ENCODE results near the gene FOCAD. TPM values are rescaled to one million over a fixed set of nuclear protein-coding genes. Genes with fewer than 3 reads are reported as not detected.

The FOCAD gene
- total and polyA plus RNA-seq, 2 of the 8 experiments (the other 6 are each of a cell fraction or from before 2014, with no cell fraction given) = 22.0 to 38.4 TPM

GRCh38 chr9:20643660-20644059 is 40.4 kb upstream of the FOCAD start:
- Histone ChIP-seq H2BK5ac (ENCODE audit: low read depth, low read length) (no peak overlapping the region), H3K4me1 (replicated peaks in 1 of 4; ENCODE audit: control insufficient read depth in 3 of 4, insufficient read depth in 4 of 4, low read length in 3 of 4) (no peaks in the 10 kb centered on the region), H3K23me2 (ENCODE audit: low read depth, low read length) (peaks cover 2% of the 10 kb centered on the region; the same call in 1 of the 2 replicates), H3K18ac (ENCODE audit: extremely low read depth, low read length) (no peak overlapping the region), H4K91ac (replicated peaks; ENCODE audit: insufficient read length, low read length) (no peak overlapping the region), H3K4ac (replicated peaks; ENCODE audit: insufficient read length, low read depth, low read length) (no peak overlapping the region), H4K5ac (ENCODE audit: insufficient read length, low read depth, low read length) (no peak overlapping the region), H3K79me2 (ENCODE audit: control insufficient read depth in 1 of 2, insufficient read depth in 2 of 2, low read length in 2 of 2) (no peaks in the 10 kb centered on the region), H3K9ac (replicated peaks in 1 of 4; ENCODE audit: extremely low read depth in 1 of 4, low read depth in 3 of 4, low read length in 3 of 4) (no peak overlapping the region), H3K27me3 (replicated peaks in 1 of 4; ENCODE audit: control insufficient read depth in 3 of 4, extremely low read depth in 1 of 4, insufficient read depth in 3 of 4, low read length in 3 of 4) (no peaks in the 10 kb centered on the region), H2AK5ac (ENCODE audit: low read depth, low read length) (no peak overlapping the region), H3K4me2 (ENCODE audit: insufficient read depth in 1 of 2, low read depth in 2 of 2, low read length in 2 of 2) (no peak overlapping the region), H3K23ac (ENCODE audit: insufficient read length) (no peak overlapping the region), H3K36me3 (ENCODE audit: control insufficient read depth in 2 of 4, insufficient read depth in 4 of 4, low read length in 3 of 4) (no peaks in the 10 kb centered on the region), H2BK120ac (replicated peaks; ENCODE audit: low read depth, low read length) (no peak overlapping the region), H3K27ac (ENCODE audit: low read depth, low read length) (no peak overlapping the region), H4K20me1 (replicated peaks in 1 of 2; ENCODE audit: control insufficient read depth in 1 of 2, insufficient read depth in 2 of 2, low read length in 2 of 2) (no peaks in the 10 kb centered on the region), H4K8ac (ENCODE audit: extremely low read depth, insufficient read depth, low read length) (no peak overlapping the region), H3K9me3 (ENCODE audit: insufficient read depth in 2 of 2, low read depth in 1 of 2, low read length in 1 of 2) (no peaks in the 10 kb centered on the region), H3K79me1 (ENCODE audit: low read depth, low read length) (no peaks in the 10 kb centered on the region), H2BK15ac (ENCODE audit: low read length) (no peak overlapping the region), H2AFZ (ENCODE audit: low read length) (no peak overlapping the region), H3K56ac (replicated peaks; ENCODE audit: insufficient read length, low read depth, low read length) (no peak overlapping the region), H2BK20ac (ENCODE audit: low read length) (no peak overlapping the region), H2BK12ac (ENCODE audit: low read depth, low read length) (no peak overlapping the region), H3K4me3 (ENCODE audit: extremely low read depth in 1 of 4, insufficient read depth in 2 of 4, low read depth in 3 of 4, low read length in 4 of 4) (no peak overlapping the region), H3K14ac (ENCODE audit: insufficient read length) (no peak overlapping the region)
- 87% methylated on average over 3 of the region's 3 CpGs; no CpG with 5 or more reads in 1 of the 2 experiments for WGBS, 2 experiments (ENCODE audit: extremely low coverage in 1 of 2, insufficient coverage in 1 of 2, insufficient read length in 1 of 2, insufficient replicate concordance in 2 of 2, low coverage in 1 of 2, low lambda C conversion rate in 2 of 2, missing lambda C conversion rate in 1 of 2)
- FAIRE-seq = no peak
- ChIA-PET CTCF (ENCODE audit: partially characterized antibody) (interaction anchor here (0.6 to 2.2 kb wide), 5 partner anchors 11 to 68 kb away, joined by 3 to 9 read pairs (median 3); no protein-coding TSS in a partner anchor), POLR2A (ENCODE audit: partially characterized antibody) (interaction anchor here (0.9 to 2.1 kb wide), 2 partner anchors 15 to 41 kb away, joined by 4 to 6 read pairs; partner anchors contain the start of gene FOCAD)
- TF ChIP-seq YY1 (IDR thresholded peaks at IDR 0.05; ENCODE audit: low read depth, low read length) = no peak
- no peak for TF ChIP-seq TAF7 (optimal IDR thresholded peaks at IDR 0.05; ENCODE audit: borderline replicate concordance, low read depth, low read length)
- no peak for TF ChIP-seq BACH1 (IDR thresholded peaks at IDR 0.05; ENCODE audit: low read length)
- no peak for TF ChIP-seq CHD2 (IDR thresholded peaks at IDR 0.05; ENCODE audit: low read length)
- no peak for TF ChIP-seq SP4 (IDR thresholded peaks at IDR 0.05; ENCODE audit: low read length)
- no peak for TF ChIP-seq RFX5 (IDR thresholded peaks at IDR 0.05; ENCODE audit: borderline replicate concordance, low read depth, low read length)
- no peak for TF ChIP-seq BRCA1 (IDR thresholded peaks at IDR 0.05; ENCODE audit: low read depth, low read length)
- no peak for TF ChIP-seq CTBP2 (IDR thresholded peaks at IDR 0.05; ENCODE audit: borderline replicate concordance, insufficient read depth, insufficient read length, low read length)
- TF ChIP-seq GABPA (IDR thresholded peaks at IDR 0.05; ENCODE audit: borderline replicate concordance, insufficient read depth, low read length) = no peak
- TF ChIP-seq CBX8 (IDR thresholded peaks at IDR 0.05; ENCODE audit: borderline replicate concordance, low read depth, low read length) = no peak
- TF ChIP-seq CEBPB (IDR thresholded peaks at IDR 0.05; ENCODE audit: low read depth, low read length) = no peak
- no peak for DNase-seq (ENCODE audit: low read depth in 1 of 2, low spot score in 2 of 2)

Data from H1 (cell line).